Measurements from ENCODE around the gene GUSB. TPM values are rescaled to one million over a fixed set of nuclear protein-coding genes. Genes with fewer than 3 reads are reported as not detected.

GUSB gene
- total and polyA plus RNA-seq, 2 of the 4 experiments (the other 2 are of a cell fraction) = 12.9 to 47.7 TPM

- H2AK9ac ChIP-seq (replicated peaks; ENCODE audit: low read depth, low read length, poor library complexity) = no peak overlapping the region
- BruUV-seq (replicated peaks) = no TSS peak
- TF ChIP-seq MAFK (IDR thresholded peaks at IDR 0.05; ENCODE audit: low read depth, low read length) (no peak), ELK1 (IDR thresholded peaks at IDR 0.05; ENCODE audit: borderline replicate concordance, low read depth, low read length) (no peak), SMC3 (IDR thresholded peaks at IDR 0.05; ENCODE audit: low read depth, low read length) (no peak), RFX5 (IDR thresholded peaks at IDR 0.05; ENCODE audit: low read depth, low read length) (no peak), RCOR1 (IDR thresholded peaks at IDR 0.05; ENCODE audit: insufficient replicate concordance, low read length) (no peak), USF2 (IDR thresholded peaks at IDR 0.05; ENCODE audit: low read depth, low read length) (no peak), MXI1 (IDR thresholded peaks at IDR 0.05; ENCODE audit: borderline replicate concordance, low read depth, low read length) (no peak)
- H2AK5ac ChIP-seq (ENCODE audit: low read depth, low read length) = no peak overlapping the region
- ChIA-PET CTCF (no interaction called here), POLR2A (ENCODE audit: unreplicated experiment) (interaction anchor here (0.5 kb wide), 1 partner anchor 402 kb away, joined by 4 read pairs; no protein-coding TSS in a partner anchor)
- H3K27me3 ChIP-seq (ENCODE audit: control insufficient read depth, insufficient read depth, low read length) = no peaks in the 10 kb centered on the region
- no peaks in the 10 kb centered on the region; the same call in 1 of the 2 replicates for H3K36me3 ChIP-seq (ENCODE audit: control insufficient read depth, insufficient read depth, low read length)
- peaks cover 41 to 62% of the 10 kb centered on the region in 2 experiments for H3K79me1 ChIP-seq (ENCODE audit: low read depth in 1 of 2, low read length in 2 of 2)
- H2BK120ac ChIP-seq (ENCODE audit: low read depth, low read length) = no peak overlapping the region
- no peak overlapping the region for H3K4me2 ChIP-seq (ENCODE audit: low read depth, low read length)
- no peak overlapping the region for H2AFZ ChIP-seq (replicated peaks; ENCODE audit: low read length, poor library complexity)
- no peak overlapping the region for H3K14ac ChIP-seq (replicated peaks; ENCODE audit: low read depth, low read length)
- H2BK5ac ChIP-seq (ENCODE audit: low read depth, low read length, poor library complexity, severe bottlenecking) = no peak overlapping the region
- dilution Hi-C loops (cut with HindIII; ENCODE audit: low sequenced_read_pairs, unreplicated experiment) (no loop called here), in situ Hi-C loops (cut with MboI; ENCODE audit: low sequenced_read_pairs) (no loop called here), intact Hi-C loops (cut with micrococcal nuclease) (no loop called here)
- H3K23ac ChIP-seq (ENCODE audit: low read depth, low read length) = no peak overlapping the region
- H3K9me1 ChIP-seq (ENCODE audit: insufficient read depth, low read length) = peaks cover 5% of the 10 kb centered on the region
- H3K9ac ChIP-seq (ENCODE audit: low read depth, low read length) = no peak overlapping the region
- H2BK15ac ChIP-seq (ENCODE audit: low read depth, low read length) = no peak overlapping the region
- DNase-seq (no peak), ATAC-seq (ENCODE audit: low read depth) (no peak)
- no peak overlapping the region for H3K56ac ChIP-seq (ENCODE audit: extremely low read depth, insufficient read depth, low read length)
- H3K4me1 ChIP-seq (ENCODE audit: control insufficient read depth, insufficient read depth, low read length) = peaks cover 3% of the 10 kb centered on the region
- H2BK20ac ChIP-seq (ENCODE audit: low read depth, low read length) = no peak overlapping the region
- H4K20me1 ChIP-seq (ENCODE audit: insufficient read depth, low read length) = peaks cover 17% of the 10 kb centered on the region
- no peak overlapping the region for H3K18ac ChIP-seq (ENCODE audit: low read depth, low read length)
- H4K91ac ChIP-seq (ENCODE audit: insufficient read depth, low read depth, low read length) = no peak overlapping the region
- 83% methylated on average over 2 of the region's 7 CpGs; no CpG with 5 or more reads in 1 of the 2 experiments for WGBS, 2 experiments (ENCODE audit: extremely low coverage in 2 of 2, insufficient read length in 1 of 2)
- H3K9me3 ChIP-seq (ENCODE audit: control insufficient read depth, insufficient read depth, low read length) = no peaks in the 10 kb centered on the region
- no peak overlapping the region for H3K27ac ChIP-seq (ENCODE audit: insufficient read depth, low read length)
- no peak overlapping the region for H3K4ac ChIP-seq (ENCODE audit: low read depth, low read length)
- H4K5ac ChIP-seq (ENCODE audit: low read depth, low read length) = no peak overlapping the region
- no peak overlapping the region for H4K8ac ChIP-seq (ENCODE audit: low read depth in 2 of 2, low read length in 2 of 2)
- H3K4me3 ChIP-seq (ENCODE audit: insufficient read depth, low read depth, low read length) = no peak overlapping the region
Measured at GRCh38 chr7:65912237-65912636, 69.8 kb downstream of the GUSB start.

Small RNA genes within 50 kb of the gene (microRNA-seq; reads per million reads assigned to microRNA genes)
- not detected for gene AC073261.1 (ENCODE audit: insufficient read depth, insufficient read length)

Small RNA genes within 50 kb of the gene (small RNA-seq; reads per million reads assigned to genes)
- 0 reads per million in 5 experiments for gene AC073261.1

Other genes starting within 250 kb of the GUSB start
- 14.5 and 19.4 TPM in 2 replicates for gene VKORC1L1, start 109.1 kb downstream of the GUSB start, total RNA-seq (2012; rRNA removed)
- 12.0 and 12.5 TPM in 2 replicates for gene VKORC1L1, start 109.1 kb downstream of the GUSB start, polyA plus RNA-seq (2012; rRNA removed)
- 42.8 and 50.0 TPM in 2 replicates for gene ASL, start 93.6 kb upstream of the GUSB start, total RNA-seq (2012; rRNA removed)
- gene ASL, start 93.6 kb upstream of the GUSB start, polyA plus RNA-seq (2012; rRNA removed) = 49.0 and 49.7 TPM in 2 replicates
- 37.5 and 37.8 TPM in 2 replicates for gene CRCP, start 132.6 kb upstream of the GUSB start, total RNA-seq (2012; rRNA removed)
- 21.5 and 22.9 TPM in 2 replicates for gene CRCP, start 132.6 kb upstream of the GUSB start, polyA plus RNA-seq (2012; rRNA removed)
- gene TPST1, start 223.1 kb upstream of the GUSB start, total RNA-seq (2012; rRNA removed) = 49.7 and 58.6 TPM in 2 replicates
- 35.2 and 37.7 TPM in 2 replicates for gene TPST1, start 223.1 kb upstream of the GUSB start, polyA plus RNA-seq (2012; rRNA removed)

All from IMR-90 (cell line).